ENCODE results near the gene BORCS5.

- TF ChIP-seq CTCF (IDR thresholded peaks at IDR 0.05; ENCODE audit: insufficient read depth, low read length) (no peak), GABPA (IDR thresholded peaks at IDR 0.05; ENCODE audit: low read depth) (no peak), POLR2AphosphoS5 (IDR thresholded peaks at IDR 0.05; ENCODE audit: low read depth) (no peak)
Measured at GRCh38 chr12:12338527-12339168, 18.2 kb upstream of the BORCS5 start.

Measured in HL-60 (cell line).